Peyer's patch (tissue), 4 donors: ENCODE measurements around the gene GTF2F2.

Experiments used
- CTCF ChIP-seq, 6 experiments: fragments of 450-650 bp in 4 of 6; fragments of 200-600 bp in 2 of 6; sonication (generic) in 1 of 6; IDR thresholded peaks; one replicate each; pipeline ENCODE4 v1.5.1; 2017 to 2019; ENCODE audit warnings: antibody characterized with exemption in 6 of 6, mild to moderate bottlenecking in 3 of 6, moderate library complexity in 1 of 6
- POLR2A ChIP-seq, 2 donors: fragments of 450-650 bp; IDR thresholded peaks; one replicate each; pipeline ENCODE4 v1.5.1; 2017; ENCODE audit warnings: antibody characterized with exemption in 2 of 2, mild to moderate bottlenecking in 2 of 2, moderate library complexity in 2 of 2

GRCh38 chr13:45162821-45163220 lies 42.5 kb downstream of the GTF2F2 start:
- TF ChIP-seq POLR2A (IDR thresholded peaks at IDR 0.05) (no peak), CTCF (IDR thresholded peaks at IDR 0.05) (no peak)
